Mucosa of descending colon (tissue), 3 donors: ENCODE measurements around the gene ZNF563. TPM values are rescaled to one million over a fixed set of nuclear protein-coding genes. Genes with fewer than 3 reads are reported as not detected.

Experiments used
- ATAC-seq: fragments of 200-7000 bp; cut with Tn5 transposase; one replicate; pipeline ENCODE4 v1.9.1; 2020; ENCODE audit warnings: mild to moderate bottlenecking, moderate library complexity
- DNase-seq, 3 donors: peaks; one replicate each; pipeline ENCODE4 v3.0.0-alpha.2; 2020
- H3K36me3 ChIP-seq: fragments of 200-600 bp; one replicate; pipeline ENCODE4 v1.8.0; 2021; ENCODE audit warnings: low read depth, mild to moderate bottlenecking
- H3K4me1 ChIP-seq: fragments of 200-600 bp; one replicate; pipeline ENCODE4 v1.8.0; 2021; ENCODE audit warnings: low read depth, mild to moderate bottlenecking
- H3K4me3 ChIP-seq: fragments of 200-600 bp; one replicate; pipeline ENCODE4 v1.8.0; 2021; ENCODE audit warnings: mild to moderate bottlenecking
- H3K9me3 ChIP-seq: fragments of 200-600 bp; one replicate; pipeline ENCODE4 v1.8.0; 2021; ENCODE audit warnings: mild to moderate bottlenecking
- CTCF ChIP-seq: fragments of 200-600 bp; IDR thresholded peaks from one replicate; pipeline ENCODE4 v1.8.0; 2022; ENCODE audit warnings: antibody characterized with exemption, mild to moderate bottlenecking
- intact Hi-C, 2 donors: fragments of 100-400 bp; cut with DNase I in 1 of 2; cut with micrococcal nuclease in 1 of 2; formaldehyde crosslinking; loops; one replicate each; pipeline versions ENCODE4 v1.11.0 to v1.11.1; 2022; cut with DNase I, micrococcal nuclease
- total RNA-seq, 3 donors: library from RNA; stranded (reverse); fragmentation: NEBNext Ultra II Directional in 2 of 3; extraction: Animal tissue kit (Norgen Biotek cat#: 25700) in 2 of 3; gene quantifications; one replicate each; pipeline versions ENCODE4 v1.2.1 to v1.2.4, GENCODE V29; 2021 to 2023
- donor health status: DM: no; HTN: no; CAD: no; lungs with moderate emphysema.
- donor health status: DM: no; HTN: no; CAD: no.
- donor health status: DM: no; HTN: yes; CAD: no.

Gene ZNF563
- total RNA-seq, 3 donors from 2014 or later = 2.7 to 4.1 (median 4.0) TPM

DNA sequence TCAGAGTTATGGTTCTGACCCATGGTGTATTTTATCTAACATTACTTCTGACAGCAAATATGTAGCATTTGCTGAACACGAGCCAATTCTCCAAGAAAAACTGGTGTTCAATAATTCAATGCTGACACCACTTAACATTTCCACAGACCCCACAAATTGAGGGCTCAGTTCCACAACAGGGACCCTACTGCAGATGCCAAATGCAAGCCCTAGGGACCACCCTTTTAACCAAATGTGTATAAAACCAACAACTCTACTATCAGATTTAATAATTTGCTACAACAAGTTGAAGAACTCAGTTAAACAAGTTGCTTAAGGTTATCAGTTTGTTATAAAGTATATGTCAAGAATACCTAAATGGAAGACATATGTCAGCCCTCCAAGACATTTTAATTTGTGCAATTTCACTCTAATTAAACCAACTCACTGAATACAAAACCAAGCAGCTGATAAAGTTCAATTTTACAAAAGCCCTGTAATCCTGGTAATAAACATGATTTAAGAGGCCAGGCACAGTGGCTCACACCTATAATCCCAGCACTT is 45.4 kb downstream of the ZNF563 start:
- Histone ChIP-seq H3K9me3 (peaks cover 14% of the 10 kb centered on the region), H3K4me3 (no peak overlapping the region), H3K4me1 (peaks cover 7% of the 10 kb centered on the region), H3K36me3 (no peaks in the 10 kb centered on the region)
- no peak for TF ChIP-seq CTCF
- DNase-seq (no peak), ATAC-seq (no peak)
- intact Hi-C loops = no loop called here

DNA sequence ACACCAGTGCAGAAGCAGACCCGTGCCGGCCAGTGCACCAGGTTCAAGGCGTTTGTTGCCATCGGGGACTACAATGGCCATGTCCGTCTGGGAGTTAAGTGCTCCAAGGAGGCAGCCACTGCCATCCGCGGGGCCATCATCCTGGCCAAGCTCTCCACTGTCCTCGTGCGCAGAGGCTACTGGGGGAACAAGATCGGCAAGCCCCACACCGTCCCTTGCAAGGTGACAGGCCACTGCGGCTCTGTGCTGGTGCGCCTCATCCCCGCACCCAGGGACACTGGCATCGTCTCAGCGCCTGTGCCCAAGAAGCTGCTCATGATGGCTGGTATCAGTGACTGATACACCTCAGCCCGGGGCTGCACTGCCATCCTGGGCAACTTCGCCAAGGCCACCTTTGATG is 48.8 kb downstream of the ZNF563 start:
- DNase-seq = no peak
- intact Hi-C loops = no loop called here
- Histone ChIP-seq H3K9me3 (peaks cover 37% of the 10 kb centered on the region), H3K4me3 (no peak overlapping the region), H3K4me1 (no peaks in the 10 kb centered on the region), H3K36me3 (no peaks in the 10 kb centered on the region)
- no peak for ATAC-seq
- no peak for TF ChIP-seq CTCF

DNA sequence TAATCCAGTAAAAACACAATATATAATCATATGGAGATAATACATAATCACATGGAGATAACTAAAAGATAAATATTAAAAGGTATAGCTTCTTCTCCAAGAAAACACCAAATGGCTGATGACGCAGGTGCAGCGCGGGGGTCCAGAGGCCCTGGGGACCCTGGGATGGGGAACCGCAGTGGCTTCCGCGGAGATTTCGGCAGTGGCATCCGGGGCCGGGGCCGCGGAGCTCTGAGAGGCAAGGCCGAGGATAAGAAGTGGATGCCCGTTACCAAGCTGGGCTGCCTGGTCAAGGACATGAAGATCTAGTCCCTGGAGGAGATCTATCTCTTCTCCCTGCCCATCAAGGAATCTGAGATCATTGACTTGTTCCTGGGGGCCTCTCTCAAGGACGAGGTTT is 49.2 kb downstream of the ZNF563 start:
- DNase-seq = no peak
- TF ChIP-seq CTCF = no peak
- H3K4me1 ChIP-seq = no peaks in the 10 kb centered on the region
- no peaks in the 10 kb centered on the region for H3K36me3 ChIP-seq
- ATAC-seq = no peak
- no peak overlapping the region for H3K4me3 ChIP-seq
- intact Hi-C loops = no loop called here
- H3K9me3 ChIP-seq = peaks cover 41% of the 10 kb centered on the region

DNA sequence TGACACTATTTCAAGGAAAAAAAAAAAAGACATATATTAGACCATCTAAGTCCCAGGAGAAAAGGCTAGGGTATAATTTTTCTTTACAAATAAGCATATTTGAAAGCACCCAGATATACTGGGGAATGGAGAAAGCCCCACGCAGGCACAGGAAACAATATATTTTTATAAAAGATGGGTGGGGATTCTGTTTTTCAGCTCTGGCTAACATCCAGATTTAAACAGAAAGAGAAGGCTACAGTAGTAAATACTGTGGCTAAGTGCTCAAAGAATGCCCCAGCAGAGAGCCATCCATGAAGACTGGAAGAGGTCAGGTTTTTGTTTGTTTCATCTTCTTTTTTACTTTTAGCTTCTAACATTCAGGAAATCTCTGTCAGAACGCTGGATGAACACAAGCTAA is 54.7 kb downstream of the ZNF563 start:
- peaks cover 10% of the 10 kb centered on the region for H3K36me3 ChIP-seq
- intact Hi-C loops = no loop called here
- ATAC-seq (no peak), DNase-seq (no peak)
- H3K4me3 ChIP-seq = no peak overlapping the region
- no peak for TF ChIP-seq CTCF
- H3K9me3 ChIP-seq = peaks cover 88% of the 10 kb centered on the region
- H3K4me1 ChIP-seq = no peaks in the 10 kb centered on the region

- Histone ChIP-seq H3K4me1 (no peaks in the 10 kb centered on the region), H3K36me3 (peaks cover 25% of the 10 kb centered on the region), H3K9me3 (peaks cover 99% of the 10 kb centered on the region), H3K4me3 (no peak overlapping the region)
- no peak for ATAC-seq
- DNase-seq = no peak
- intact Hi-C loops = no loop called here
- no peak for TF ChIP-seq CTCF
Observed at GRCh38 chr19:12272980-12273901, 60.2 kb downstream of the ZNF563 start.
